Endodermal cell (in vitro differentiated cells): ENCODE results near the gene MAN2B2. TPM values are rescaled to one million over a fixed set of nuclear protein-coding genes. Genes with fewer than 3 reads are reported as not detected.

Source experiments
- DNase-seq: peaks from one replicate; pipeline ENCODE4 v3.0.0-alpha.2; 2017
- H3K27ac ChIP-seq: 2 replicates; pipeline ENCODE4 v1.5.1; 2013; ENCODE audit warnings: mild to moderate bottlenecking, low read depth, low read length, moderate library complexity
- H3K27me3 ChIP-seq: 2 replicates; pipeline ENCODE4 v1.6.1; 2013; ENCODE audit warnings: mild to moderate bottlenecking, low read length, moderate library complexity; ENCODE audit not compliant: insufficient read depth, control insufficient read depth, poor library complexity, severe bottlenecking
- H3K36me3 ChIP-seq: 2 replicates; pipeline ENCODE4 v1.7.0; 2013; ENCODE audit warnings: mild to moderate bottlenecking, low read length, moderate library complexity; ENCODE audit not compliant: control insufficient read depth, insufficient read depth
- H3K4me1 ChIP-seq: one replicate; pipeline ENCODE4 v1.7.0; 2013; ENCODE audit warnings: low read length; ENCODE audit not compliant: control insufficient read depth, insufficient read depth
- H3K4me3 ChIP-seq: 2 replicates; pipeline ENCODE4 v1.5.1; 2013; ENCODE audit warnings: mild to moderate bottlenecking, low read length, moderate library complexity
- H3K9ac ChIP-seq: 2 replicates; pipeline ENCODE4 v1.6.1; 2013; ENCODE audit warnings: mild to moderate bottlenecking, low read length, moderate library complexity; ENCODE audit not compliant: poor library complexity, severe bottlenecking; ENCODE audit errors: extremely low read depth
- H3K9me3 ChIP-seq: 2 replicates; pipeline ENCODE4 v1.6.1; 2013; ENCODE audit warnings: mild to moderate bottlenecking, low read length, moderate library complexity; ENCODE audit not compliant: control insufficient read depth
- H3K27ac Mint-ChIP-seq: 2 replicates; pipeline ENCODE4 v1.8.0; 2020; ENCODE audit warnings: mixed read lengths
- H3K27me3 Mint-ChIP-seq: 2 replicates; pipeline ENCODE4 v1.8.0; 2021; ENCODE audit warnings: mild to moderate bottlenecking, mixed read lengths; ENCODE audit not compliant: insufficient read depth
- H3K36me3 Mint-ChIP-seq: 2 replicates; pipeline ENCODE4 v1.8.0; 2020; ENCODE audit warnings: low read depth, mixed read lengths
- H3K4me1 Mint-ChIP-seq: 2 replicates; pipeline ENCODE4 v1.8.0; 2020; ENCODE audit warnings: mixed read lengths
- H3K4me3 Mint-ChIP-seq: 2 replicates; pipeline ENCODE4 v1.8.0; 2020; ENCODE audit warnings: mild to moderate bottlenecking, moderate library complexity, mixed read lengths
- H3K9me3 Mint-ChIP-seq: 2 replicates; pipeline ENCODE4 v1.8.0; 2020; ENCODE audit warnings: mild to moderate bottlenecking, mixed read lengths
- WGBS, 2 experiments: methylation state at CpG; one replicate each; pipeline versions ENCODE4 v1.1.5 to v1.1.7; 2013; ENCODE audit warnings: missing lambda C conversion rate in 2 of 2, mixed read lengths in 1 of 2; ENCODE audit not compliant: insufficient coverage in 1 of 2, insufficient read length in 1 of 2; 5-methylcytosine and 5-hydroxymethylcytosine counted together
- total RNA-seq, 2 donors: library from RNA; stranded (reverse); fragmentation: NEBNext Ultra II Directional in 1 of 2; extraction: Animal tissue kit (Norgen Biotek cat#: 25700) in 1 of 2; gene quantifications; 2 replicates in 1 of 2; 3 replicates in 1 of 2; pipeline ENCODE4 v1.2.1, GENCODE V29; 2021
- TF ChIP-seq, protein P1 (sequence below): fragments of 200-600 bp; sonication (generic); conservative IDR thresholded peaks from 2 replicates; pipeline ENCODE4 v1.5.0; 2021; ENCODE audit warnings: antibody characterized with exemption, mild to moderate bottlenecking

MAN2B2 gene
- total RNA-seq, 2 donors from 2014 or later: 13.3 to 20.8 TPM

DNA sequence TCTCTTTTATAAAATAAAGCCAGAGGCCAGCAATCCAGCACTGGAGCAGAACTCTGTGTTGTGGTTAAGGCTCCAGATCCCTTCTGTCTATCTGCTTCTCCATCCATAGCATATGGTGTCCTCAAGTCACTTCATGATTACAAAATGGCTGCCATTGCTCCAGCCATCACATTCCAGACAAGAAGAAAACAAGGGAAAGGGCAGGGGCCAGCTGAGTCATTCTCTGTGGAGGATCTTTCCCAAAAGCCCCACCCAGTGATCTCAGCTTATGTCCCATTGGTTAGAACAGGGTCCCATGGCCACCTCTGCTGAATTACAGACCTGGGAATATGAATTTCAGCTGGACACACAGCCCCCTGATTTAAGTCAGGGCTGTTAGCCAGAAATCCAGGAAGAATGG, 34.1 kb upstream of the MAN2B2 start:
- H3K9ac ChIP-seq: no peak overlapping the region
- Mint-ChIP-seq H3K4me3 (no peak overlapping the region), H3K36me3 (no peaks in the 10 kb centered on the region), H3K27me3 (peaks cover 11% of the 10 kb centered on the region), H3K9me3 (no peaks in the 10 kb centered on the region), H3K27ac (no peak overlapping the region), H3K4me1 (no peaks in the 10 kb centered on the region)
- H3K27me3 ChIP-seq: no peaks in the 10 kb centered on the region
- H3K27ac ChIP-seq: no peak overlapping the region
- TF ChIP-seq, protein P1, sequence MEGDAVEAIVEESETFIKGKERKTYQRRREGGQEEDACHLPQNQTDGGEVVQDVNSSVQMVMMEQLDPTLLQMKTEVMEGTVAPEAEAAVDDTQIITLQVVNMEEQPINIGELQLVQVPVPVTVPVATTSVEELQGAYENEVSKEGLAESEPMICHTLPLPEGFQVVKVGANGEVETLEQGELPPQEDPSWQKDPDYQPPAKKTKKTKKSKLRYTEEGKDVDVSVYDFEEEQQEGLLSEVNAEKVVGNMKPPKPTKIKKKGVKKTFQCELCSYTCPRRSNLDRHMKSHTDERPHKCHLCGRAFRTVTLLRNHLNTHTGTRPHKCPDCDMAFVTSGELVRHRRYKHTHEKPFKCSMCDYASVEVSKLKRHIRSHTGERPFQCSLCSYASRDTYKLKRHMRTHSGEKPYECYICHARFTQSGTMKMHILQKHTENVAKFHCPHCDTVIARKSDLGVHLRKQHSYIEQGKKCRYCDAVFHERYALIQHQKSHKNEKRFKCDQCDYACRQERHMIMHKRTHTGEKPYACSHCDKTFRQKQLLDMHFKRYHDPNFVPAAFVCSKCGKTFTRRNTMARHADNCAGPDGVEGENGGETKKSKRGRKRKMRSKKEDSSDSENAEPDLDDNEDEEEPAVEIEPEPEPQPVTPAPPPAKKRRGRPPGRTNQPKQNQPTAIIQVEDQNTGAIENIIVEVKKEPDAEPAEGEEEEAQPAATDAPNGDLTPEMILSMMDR: no peak
- H3K9me3 ChIP-seq: no peaks in the 10 kb centered on the region
- no peaks in the 10 kb centered on the region for H3K4me1 ChIP-seq
- DNase-seq: no peak
- no peak overlapping the region for H3K4me3 ChIP-seq
- H3K36me3 ChIP-seq: no peaks in the 10 kb centered on the region

DNA sequence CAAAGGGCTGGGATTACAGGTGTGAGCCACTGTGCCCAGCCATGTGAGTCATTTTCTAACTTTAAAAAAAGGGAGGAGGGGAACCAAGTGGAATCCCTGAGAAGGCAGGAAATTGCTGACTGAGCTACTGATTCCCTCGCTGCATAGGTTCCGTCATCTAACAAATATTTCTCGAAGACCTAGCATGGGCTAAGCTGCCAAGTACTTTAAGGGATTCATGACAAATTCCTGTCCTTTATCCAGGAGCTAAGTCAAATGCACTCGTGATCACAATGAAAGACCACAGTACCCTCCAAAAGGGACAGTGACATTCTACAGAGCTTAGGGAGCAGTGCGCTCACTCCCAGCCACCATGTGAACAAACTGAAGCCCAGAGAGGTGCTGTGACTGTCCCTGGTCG, 33.2 kb upstream of the MAN2B2 start:
- H3K36me3 ChIP-seq: no peaks in the 10 kb centered on the region
- TF ChIP-seq, protein P1: no peak
- no peak overlapping the region for H3K4me3 ChIP-seq
- DNase-seq: no peak
- no peaks in the 10 kb centered on the region for H3K27me3 ChIP-seq
- no peak overlapping the region for H3K9ac ChIP-seq
- 72 to 74% methylated on average over 6 of the region's 6 CpGs for WGBS, 2 experiments
- H3K27ac ChIP-seq: no peak overlapping the region
- H3K9me3 ChIP-seq: no peaks in the 10 kb centered on the region
- no peak overlapping the region for H3K4me3 Mint-ChIP-seq
- H3K9me3 Mint-ChIP-seq: no peaks in the 10 kb centered on the region
- H3K27ac Mint-ChIP-seq: no peak overlapping the region
- peaks cover 11% of the 10 kb centered on the region for H3K27me3 Mint-ChIP-seq
- H3K4me1 ChIP-seq: no peaks in the 10 kb centered on the region
- no peaks in the 10 kb centered on the region for H3K4me1 Mint-ChIP-seq
- H3K36me3 Mint-ChIP-seq: no peaks in the 10 kb centered on the region

DNA sequence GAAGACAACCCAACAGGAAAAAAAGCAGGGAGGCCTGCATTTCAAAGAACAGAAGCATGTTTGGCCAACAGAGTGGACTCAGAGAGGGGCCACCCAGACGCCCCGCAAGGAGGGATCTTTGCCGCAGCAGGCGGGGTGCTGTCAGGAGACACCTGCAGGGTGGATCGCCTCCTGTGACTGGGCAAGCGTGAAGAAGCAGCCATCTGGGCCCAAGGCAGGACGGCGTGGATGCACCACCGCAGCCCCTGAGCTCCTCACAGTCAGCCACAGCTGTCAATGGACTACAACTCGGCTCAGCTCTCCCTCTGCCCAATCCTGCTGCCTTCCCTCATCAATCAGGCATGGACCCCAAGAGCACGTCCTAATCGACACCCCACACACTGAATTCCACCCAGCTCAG, 32.0 kb upstream of the MAN2B2 start:
- Mint-ChIP-seq H3K9me3 (no peaks in the 10 kb centered on the region), H3K4me3 (no peak overlapping the region), H3K4me1 (no peaks in the 10 kb centered on the region), H3K27ac (no peak overlapping the region), H3K36me3 (no peaks in the 10 kb centered on the region), H3K27me3 (peaks cover 8% of the 10 kb centered on the region)
- H3K27ac ChIP-seq: no peak overlapping the region
- H3K27me3 ChIP-seq: no peaks in the 10 kb centered on the region
- H3K9me3 ChIP-seq: no peaks in the 10 kb centered on the region
- H3K9ac ChIP-seq: no peak overlapping the region
- H3K4me3 ChIP-seq: no peak overlapping the region
- DNase-seq: no peak
- WGBS, 2 experiments: 89 to 94% methylated on average over 5 to 12 of the region's 12 CpGs
- TF ChIP-seq, protein P1: no peak
- no peaks in the 10 kb centered on the region for H3K4me1 ChIP-seq
- H3K36me3 ChIP-seq: no peaks in the 10 kb centered on the region
